Measurements from ENCODE around the gene MINDY4B.

The MINDY4B gene

DNA sequence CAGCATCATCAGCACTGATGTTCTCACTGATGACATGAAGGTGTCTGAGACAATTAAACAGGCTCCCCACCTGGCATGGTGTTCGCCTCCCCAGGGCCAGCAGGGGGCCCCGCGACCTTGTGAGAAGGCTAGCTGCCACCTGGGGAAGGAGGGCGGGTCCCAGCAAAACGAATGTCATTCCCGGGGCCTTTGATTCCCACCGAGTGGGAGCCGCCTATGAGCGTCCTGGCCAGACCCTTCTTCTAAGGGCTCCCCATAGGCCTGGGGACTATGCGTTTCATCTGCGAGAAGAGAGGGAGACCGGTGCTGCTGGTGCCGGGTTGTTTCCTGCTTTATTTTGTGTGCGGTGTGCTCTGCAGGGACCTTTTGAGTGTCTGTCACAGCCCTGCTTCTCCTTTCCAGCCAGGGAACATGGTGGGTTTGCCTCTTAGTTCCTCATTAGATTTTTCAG is 20.5 kb upstream of the MINDY4B start:
- Histone ChIP-seq H3K4me3 (ENCODE audit: low read length) (peak overlapping the region; percentile 13; the same call in 1 of the 2 replicates), H3K9me2 (replicated peaks; ENCODE audit: control insufficient read depth, low read length) (no peaks in the 10 kb centered on the region), H3K4me2 (ENCODE audit: low read length) (peak overlapping the region; percentile 41), H3K9me3 (ENCODE audit: control insufficient read depth, insufficient read depth, low read length) (no peaks in the 10 kb centered on the region), H3K79me2 (ENCODE audit: control insufficient read depth, low read length) (no peaks in the 10 kb centered on the region), H3K27ac (ENCODE audit: low read depth, low read length) (no peak overlapping the region), H3K4me1 (ENCODE audit: control insufficient read depth, low read length) (no peaks in the 10 kb centered on the region), H3K27me3 (ENCODE audit: control insufficient read depth, low read length) (peaks cover 18% of the 10 kb centered on the region), H3F3A (ENCODE audit: control insufficient read depth, insufficient read depth) (no peaks in the 10 kb centered on the region), H3K36me3 (ENCODE audit: control insufficient read depth, low read length) (no peaks in the 10 kb centered on the region), H4K20me1 (ENCODE audit: control insufficient read depth, insufficient read depth, low read depth, low read length) (no peaks in the 10 kb centered on the region)
- no peak for TF ChIP-seq EZH2phosphoT487 (IDR thresholded peaks at IDR 0.05; ENCODE audit: borderline replicate concordance, low read length)
- TF ChIP-seq, protein P1, sequence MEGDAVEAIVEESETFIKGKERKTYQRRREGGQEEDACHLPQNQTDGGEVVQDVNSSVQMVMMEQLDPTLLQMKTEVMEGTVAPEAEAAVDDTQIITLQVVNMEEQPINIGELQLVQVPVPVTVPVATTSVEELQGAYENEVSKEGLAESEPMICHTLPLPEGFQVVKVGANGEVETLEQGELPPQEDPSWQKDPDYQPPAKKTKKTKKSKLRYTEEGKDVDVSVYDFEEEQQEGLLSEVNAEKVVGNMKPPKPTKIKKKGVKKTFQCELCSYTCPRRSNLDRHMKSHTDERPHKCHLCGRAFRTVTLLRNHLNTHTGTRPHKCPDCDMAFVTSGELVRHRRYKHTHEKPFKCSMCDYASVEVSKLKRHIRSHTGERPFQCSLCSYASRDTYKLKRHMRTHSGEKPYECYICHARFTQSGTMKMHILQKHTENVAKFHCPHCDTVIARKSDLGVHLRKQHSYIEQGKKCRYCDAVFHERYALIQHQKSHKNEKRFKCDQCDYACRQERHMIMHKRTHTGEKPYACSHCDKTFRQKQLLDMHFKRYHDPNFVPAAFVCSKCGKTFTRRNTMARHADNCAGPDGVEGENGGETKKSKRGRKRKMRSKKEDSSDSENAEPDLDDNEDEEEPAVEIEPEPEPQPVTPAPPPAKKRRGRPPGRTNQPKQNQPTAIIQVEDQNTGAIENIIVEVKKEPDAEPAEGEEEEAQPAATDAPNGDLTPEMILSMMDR (IDR thresholded peaks at IDR 0.05; ENCODE audit: low read depth, low read length, poor library complexity, severe bottlenecking) = peak; percentile 83

- H3K4me3 ChIP-seq (ENCODE audit: low read length) = no peak overlapping the region
- H3F3A ChIP-seq (ENCODE audit: control insufficient read depth, insufficient read depth) = no peaks in the 10 kb centered on the region
- no peaks in the 10 kb centered on the region for H3K9me2 ChIP-seq (replicated peaks; ENCODE audit: control insufficient read depth, low read length)
- no peak overlapping the region for H3K27ac ChIP-seq (ENCODE audit: low read depth, low read length)
- no peaks in the 10 kb centered on the region for H3K79me2 ChIP-seq (ENCODE audit: control insufficient read depth, low read length)
- no peaks in the 10 kb centered on the region for H3K36me3 ChIP-seq (ENCODE audit: control insufficient read depth, low read length)
- no peaks in the 10 kb centered on the region for H3K4me1 ChIP-seq (ENCODE audit: control insufficient read depth, low read length)
- TF ChIP-seq, protein P1 (IDR thresholded peaks at IDR 0.05; ENCODE audit: low read depth, low read length, poor library complexity, severe bottlenecking) = no peak
- no peak for TF ChIP-seq EZH2phosphoT487 (IDR thresholded peaks at IDR 0.05; ENCODE audit: borderline replicate concordance, low read length)
- H3K27me3 ChIP-seq (ENCODE audit: control insufficient read depth, low read length) = peaks cover 7% of the 10 kb centered on the region; the same call in 1 of the 2 replicates
- H4K20me1 ChIP-seq (ENCODE audit: control insufficient read depth, insufficient read depth, low read depth, low read length) = no peaks in the 10 kb centered on the region
- no peak overlapping the region for H3K4me2 ChIP-seq (ENCODE audit: low read length)
- no peaks in the 10 kb centered on the region for H3K9me3 ChIP-seq (ENCODE audit: control insufficient read depth, insufficient read depth, low read length)
Measured at GRCh38 chr3:150922611-150923010, 17.4 kb upstream of the MINDY4B start.

- H3K27me3 ChIP-seq (ENCODE audit: control insufficient read depth, low read length) = peaks cover 5% of the 10 kb centered on the region; the same call in 1 of the 2 replicates
- H3K36me3 ChIP-seq (ENCODE audit: control insufficient read depth, low read length) = no peaks in the 10 kb centered on the region
- H3K27ac ChIP-seq (ENCODE audit: low read depth, low read length) = no peak overlapping the region
- no peak overlapping the region for H3K4me2 ChIP-seq (ENCODE audit: low read length)
- no peak overlapping the region for H3K4me3 ChIP-seq (ENCODE audit: low read length)
- no peaks in the 10 kb centered on the region for H3K4me1 ChIP-seq (ENCODE audit: control insufficient read depth, low read length)
- no peaks in the 10 kb centered on the region for H3K9me3 ChIP-seq (ENCODE audit: control insufficient read depth, insufficient read depth, low read length)
- TF ChIP-seq, protein P1 (IDR thresholded peaks at IDR 0.05; ENCODE audit: low read depth, low read length, poor library complexity, severe bottlenecking) = no peak
- TF ChIP-seq EZH2phosphoT487 (IDR thresholded peaks at IDR 0.05; ENCODE audit: borderline replicate concordance, low read length) = no peak
- H3F3A ChIP-seq (ENCODE audit: control insufficient read depth, insufficient read depth) = no peaks in the 10 kb centered on the region
- H3K9me2 ChIP-seq (replicated peaks; ENCODE audit: control insufficient read depth, low read length) = no peaks in the 10 kb centered on the region
- H3K79me2 ChIP-seq (ENCODE audit: control insufficient read depth, low read length) = no peaks in the 10 kb centered on the region
- no peaks in the 10 kb centered on the region for H4K20me1 ChIP-seq (ENCODE audit: control insufficient read depth, insufficient read depth, low read depth, low read length)
Measured at GRCh38 chr3:150921209-150921608, 16.0 kb upstream of the MINDY4B start.
